GM10248 (cell line): ENCODE results near the gene MACROH2A1.

ENCODE experiments used
- CTCF ChIA-PET: fragments of 300-600 bp; sonication (Branson Sonifier 250); formaldehyde crosslinking; extraction: SDS; loops from one replicate; lab custom pipeline; 2021; ENCODE audit warnings: antibody characterized with exemption; lab: Yijun Ruan, JAX
- POLR2A ChIA-PET: fragments of 350-650 bp; sonication (Branson Sonifier 250); formaldehyde crosslinking; extraction: SDS; loops from one replicate; lab custom pipeline; 2020; ENCODE audit warnings: antibody characterized with exemption; lab: Yijun Ruan, JAX
- DNase-seq: peaks from one replicate; pipeline ENCODE4 v3.0.0; 2012; ENCODE audit errors: extremely low spot score
- CTCF ChIP-seq: IDR thresholded peaks from 2 replicates; pipeline ENCODE4 v1.5.1; 2012; ENCODE audit warnings: mild to moderate bottlenecking, low read depth; ENCODE audit errors: extremely low read depth, missing control alignments, control extremely low read depth

Gene MACROH2A1

DNA sequence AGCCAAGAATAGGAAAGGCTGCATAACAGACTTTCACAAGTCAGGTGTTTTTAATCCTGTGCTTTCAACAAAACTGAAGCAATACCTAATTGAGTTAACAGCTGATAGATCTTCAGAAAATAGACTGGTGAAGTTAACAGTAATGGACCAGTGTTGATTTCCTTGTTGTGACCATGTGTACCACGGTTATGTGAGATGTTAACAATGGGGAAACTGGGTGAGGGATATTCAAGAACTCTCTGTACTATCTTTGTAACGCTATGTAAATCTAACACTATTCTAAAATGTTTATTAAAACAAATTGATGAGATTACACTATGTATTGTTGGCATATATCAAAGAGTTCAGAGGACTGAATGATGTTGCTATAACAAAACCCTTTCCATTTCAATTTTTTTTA lies 36.9 kb downstream of the MACROH2A1 start:
- TF ChIP-seq CTCF, result no peak
- ChIA-PET CTCF (no interaction called here), POLR2A (no interaction called here)
- DNase-seq, result no peak

- ChIA-PET POLR2A (no interaction called here), CTCF (interaction anchor here (1.3 to 1.7 kb wide), 5 partner anchors 8 to 23 kb away, joined by 3 to 6 read pairs (median 4); no protein-coding TSS in a partner anchor)
- no peak for TF ChIP-seq CTCF
- DNase-seq, result no peak
These were observed 38.5 kb downstream of the MACROH2A1 start for GRCh38 chr5:135360278-135361274.

DNA sequence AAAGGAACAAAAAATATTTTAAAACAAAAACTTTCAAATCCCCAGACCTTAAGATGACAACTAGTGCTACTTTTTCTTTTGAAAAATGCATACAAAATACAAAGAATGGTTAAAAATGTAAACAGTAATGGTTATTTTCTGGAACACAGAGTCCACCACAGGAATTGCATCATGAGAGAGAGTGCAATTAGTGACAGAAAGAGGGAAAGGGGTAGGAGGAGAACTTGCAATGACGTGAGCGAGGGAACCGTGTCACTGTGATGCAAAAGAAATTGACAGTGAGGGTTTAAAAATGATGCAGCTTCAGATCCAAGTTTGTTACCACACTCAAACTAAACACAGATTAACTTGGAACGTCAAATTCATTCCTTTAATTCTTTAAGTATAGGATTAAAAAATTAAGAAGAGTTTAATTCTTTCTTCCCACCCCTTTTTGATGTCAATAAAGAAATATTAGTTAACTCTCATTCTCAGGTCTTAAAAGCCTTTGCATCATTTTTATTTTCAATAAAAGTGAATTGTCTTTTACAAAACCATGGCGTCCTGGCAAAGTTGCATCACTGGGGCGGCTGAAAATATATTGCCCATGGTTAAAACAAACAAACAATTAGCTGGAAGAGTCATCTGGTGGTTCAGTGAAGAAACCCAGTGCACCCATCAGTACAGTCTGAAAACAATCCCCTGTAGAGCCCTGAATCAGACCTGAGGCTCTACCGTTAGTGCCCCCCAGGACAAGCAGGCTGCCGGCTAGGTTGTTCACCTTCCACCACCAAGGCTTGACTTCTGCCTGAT lies 39.5 kb downstream of the MACROH2A1 start:
- DNase-seq, result no peak
- no peak for TF ChIP-seq CTCF
- CTCF ChIA-PET, result interaction anchor here (1.3 to 1.7 kb wide), 3 partner anchors 7 to 24 kb away, joined by 3 to 6 read pairs (median 4); no protein-coding TSS in a partner anchor
- POLR2A ChIA-PET, result no interaction called here

GRCh38 chr5:135357685-135358084 lies 41.3 kb downstream of the MACROH2A1 start:
- ChIA-PET POLR2A (no interaction called here), CTCF (interaction anchor here (0.9 kb wide), 1 partner anchor 97 kb away, joined by 3 read pairs; no protein-coding TSS in a partner anchor)
- TF ChIP-seq CTCF, result no peak
- DNase-seq, result no peak

GRCh38 chr5:135356522-135357318 lies 42.3 kb downstream of the MACROH2A1 start:
- CTCF ChIA-PET, result interaction anchor here (0.9 to 1.5 kb wide), 2 partner anchors 98 to 101 kb away, joined by 3 read pairs; no protein-coding TSS in a partner anchor

More at GRCh38 chr5:135356522-135357318, 42.3 kb downstream of the MACROH2A1 start:
- no peak for TF ChIP-seq CTCF
- POLR2A ChIA-PET, result no interaction called here
- no peak for DNase-seq
